Mesodermal cell (in vitro differentiated cells): ENCODE results near the gene TNFAIP2.
"Not testable (repeated sequence)": the region's sequence is repeated elsewhere in the genome, so short reads cannot be mapped to it uniquely, and the experiment has no call there.

ENCODE experiments used
- H3K27ac ChIP-seq: 2 replicates; pipeline ENCODE4 v1.7.0; 2013; ENCODE audit warnings: mild to moderate bottlenecking, low read depth, low read length, moderate library complexity; ENCODE audit not compliant: severe bottlenecking
- H3K36me3 ChIP-seq: 2 replicates; pipeline ENCODE4 v1.7.1; 2013; ENCODE audit warnings: mild to moderate bottlenecking, low read length, moderate library complexity; ENCODE audit not compliant: control insufficient read depth, insufficient read depth
- H3K4me1 ChIP-seq: one replicate; pipeline ENCODE4 v1.7.1; 2013; ENCODE audit warnings: mild to moderate bottlenecking, low read length; ENCODE audit not compliant: insufficient read depth, control insufficient read depth, poor library complexity, severe bottlenecking
- H3K4me3 ChIP-seq: 2 replicates; pipeline ENCODE4 v1.7.0; 2013; ENCODE audit warnings: low read length, control low read depth, mild to moderate bottlenecking; ENCODE audit not compliant: insufficient read depth, poor library complexity, severe bottlenecking; ENCODE audit errors: extremely low read depth
- H3K9me3 ChIP-seq: 2 replicates; pipeline ENCODE4 v1.7.1; 2013; ENCODE audit warnings: mild to moderate bottlenecking, low read length, moderate library complexity; ENCODE audit not compliant: control insufficient read depth
- WGBS, 2 experiments: methylation state at CpG; one replicate each; pipeline ENCODE4 v1.1.5; 2013; ENCODE audit warnings: missing lambda C conversion rate in 2 of 2; ENCODE audit not compliant: insufficient coverage in 2 of 2; 5-methylcytosine and 5-hydroxymethylcytosine counted together

The TNFAIP2 gene

DNA sequence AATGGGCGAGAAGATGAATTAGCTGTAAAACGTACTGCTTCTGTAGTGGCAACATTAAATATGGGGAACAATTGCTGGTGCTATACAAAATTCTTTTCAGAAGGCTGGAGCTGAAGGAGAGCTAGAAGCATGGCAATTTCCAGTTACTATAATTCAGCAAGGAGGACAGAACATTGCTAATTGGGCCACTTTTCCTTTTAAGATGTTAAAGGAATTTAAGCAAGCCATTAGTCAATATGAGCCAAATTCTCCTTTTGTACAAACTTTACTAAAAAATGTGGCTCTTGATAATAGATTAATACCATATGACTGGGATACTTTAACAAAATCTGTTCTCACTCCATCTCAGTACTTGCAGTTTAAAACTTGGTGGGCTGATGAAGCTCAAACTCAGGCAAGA, 47.9 kb downstream of the TNFAIP2 start:
- 60% methylated on average over 1 of the region's 2 CpGs; no CpG with 5 or more reads in 1 of the 2 experiments for WGBS, 2 experiments
- not testable (repeated sequence) for H3K27ac ChIP-seq, H3K4me3 ChIP-seq, H3K4me1 ChIP-seq, H3K36me3 ChIP-seq
- H3K9me3 ChIP-seq, result peaks cover 58% of the 10 kb centered on the region

DNA sequence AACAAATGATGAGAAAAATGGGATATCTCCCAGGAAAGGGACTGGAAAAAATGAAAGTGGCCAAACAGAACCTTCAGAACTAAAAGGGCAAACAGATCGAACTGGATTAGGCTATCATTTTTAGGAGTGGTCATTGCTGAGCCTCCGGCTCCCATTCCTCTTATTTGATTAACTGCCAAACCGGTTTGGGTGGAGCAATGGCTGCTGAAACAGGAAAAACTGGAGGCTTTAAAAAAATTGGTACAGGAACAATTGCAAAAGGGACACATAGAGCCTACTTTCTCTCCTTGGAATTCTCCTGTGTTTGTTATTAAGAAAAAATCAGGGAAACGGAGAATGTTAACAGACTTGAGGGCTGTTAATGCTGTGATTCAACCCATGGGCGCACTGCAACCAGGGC, 49.7 kb downstream of the TNFAIP2 start:
- no peak overlapping the region for H3K4me3 ChIP-seq
- no peaks in the 10 kb centered on the region for H3K4me1 ChIP-seq
- no peak overlapping the region for H3K27ac ChIP-seq
- H3K9me3 ChIP-seq, result peaks cover 58% of the 10 kb centered on the region
- no peaks in the 10 kb centered on the region for H3K36me3 ChIP-seq
- WGBS, 2 experiments, result 84% methylated on average over 5 of the region's 5 CpGs; no CpG with 5 or more reads in 1 of the 2 experiments

DNA sequence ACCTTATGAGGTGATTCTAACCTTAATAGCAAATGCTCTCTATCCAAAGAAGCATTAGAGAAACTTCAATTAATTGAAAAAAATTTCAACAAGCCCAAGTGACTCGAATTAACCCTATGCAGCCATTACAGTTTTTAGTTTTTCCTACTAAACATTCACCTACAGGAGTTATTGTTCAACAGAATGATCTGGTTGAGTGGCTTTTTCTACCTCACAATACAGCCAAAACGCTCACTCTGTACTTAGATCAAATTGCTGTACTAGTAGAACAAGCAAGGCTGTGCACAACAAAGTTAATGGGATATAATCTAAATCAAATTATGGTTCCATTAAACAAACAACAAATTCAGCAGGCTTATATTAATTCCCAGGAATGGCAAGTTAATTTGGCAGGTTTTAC, 50.6 kb downstream of the TNFAIP2 start:
- H3K9me3 ChIP-seq, result peaks cover 51% of the 10 kb centered on the region
- not testable (repeated sequence) for H3K4me3 ChIP-seq, H3K4me1 ChIP-seq, H3K36me3 ChIP-seq, H3K27ac ChIP-seq
- 40 to 57% methylated on average over 1 of the region's 2 CpGs for WGBS, 2 experiments

DNA sequence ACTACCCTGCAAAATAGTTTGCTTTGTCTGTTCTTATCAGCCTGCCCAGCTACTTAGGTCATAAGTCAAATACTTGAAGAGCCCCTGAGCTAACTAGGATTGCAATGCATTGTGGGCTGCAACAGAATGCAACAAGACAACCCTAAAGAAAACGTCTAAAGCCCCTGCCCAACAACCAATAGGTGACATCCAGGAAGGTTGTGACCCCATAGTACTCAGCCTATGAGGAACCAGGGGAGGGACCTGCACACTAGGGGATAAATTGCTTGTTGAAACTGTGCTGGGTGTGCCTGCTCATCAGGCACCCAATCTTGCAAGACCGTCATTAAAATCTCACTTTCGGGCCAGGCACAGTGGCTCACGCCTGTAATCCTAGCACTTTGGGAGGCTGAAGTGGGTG, 52.9 kb downstream of the TNFAIP2 start:
- H3K4me3 ChIP-seq, H3K36me3 ChIP-seq, H3K4me1 ChIP-seq, H3K27ac ChIP-seq: not testable (repeated sequence)
- peaks cover 30% of the 10 kb centered on the region for H3K9me3 ChIP-seq
- WGBS, 2 experiments, result 77 to 96% methylated on average over 3 to 4 of the region's 4 CpGs

DNA sequence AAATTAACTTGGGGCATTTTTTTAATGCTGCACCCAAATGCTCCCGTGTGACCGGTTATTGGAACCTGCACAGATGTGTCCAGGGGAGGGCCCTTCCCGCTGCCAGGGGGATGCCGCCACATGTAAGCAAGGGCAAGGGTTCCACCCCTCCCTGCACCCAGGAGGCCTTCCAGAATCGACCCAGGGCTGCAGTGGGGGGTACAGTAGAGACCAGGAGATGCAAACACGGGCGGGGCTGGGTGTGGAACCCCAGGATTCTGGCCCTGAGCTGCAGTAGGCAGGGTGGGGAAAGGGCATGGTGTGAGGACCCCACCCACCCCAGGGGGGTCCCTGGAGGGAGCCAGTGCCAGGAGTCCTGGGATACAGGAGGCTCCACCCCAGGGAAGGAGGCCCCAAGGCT, 54.1 kb downstream of the TNFAIP2 start:
- Histone ChIP-seq H3K4me3 (no peak overlapping the region), H3K27ac (no peak overlapping the region), H3K36me3 (no peaks in the 10 kb centered on the region), H3K9me3 (peaks cover 30% of the 10 kb centered on the region), H3K4me1 (no peaks in the 10 kb centered on the region)
- WGBS, 2 experiments, result 89 to 95% methylated on average over 5 to 7 of the region's 7 CpGs

DNA sequence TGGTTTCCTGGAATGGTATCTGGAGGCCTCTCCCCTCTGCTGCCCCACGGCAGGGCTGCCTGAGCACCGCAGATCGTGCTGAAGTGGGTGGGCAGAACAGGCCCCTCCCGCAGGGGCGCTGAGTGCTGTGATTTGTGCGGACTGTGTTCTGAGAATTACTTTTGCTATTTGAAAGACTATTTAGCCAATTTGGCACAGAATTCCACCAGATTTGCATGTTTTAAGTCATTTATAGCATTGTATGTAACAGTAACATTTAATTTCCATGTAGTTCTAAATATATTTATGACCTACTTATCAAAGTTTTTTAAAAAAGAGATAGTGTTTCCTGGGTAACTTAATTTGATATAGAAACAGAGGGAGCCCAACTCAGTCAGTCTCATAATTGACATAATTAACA, 55.3 kb downstream of the TNFAIP2 start:
- Histone ChIP-seq H3K4me1 (no peaks in the 10 kb centered on the region), H3K4me3 (no peak overlapping the region), H3K36me3 (no peaks in the 10 kb centered on the region), H3K9me3 (peaks cover 20% of the 10 kb centered on the region), H3K27ac (no peak overlapping the region)
- 73% methylated on average over 3 of the region's 6 CpGs; no CpG with 5 or more reads in 1 of the 2 experiments for WGBS, 2 experiments

DNA sequence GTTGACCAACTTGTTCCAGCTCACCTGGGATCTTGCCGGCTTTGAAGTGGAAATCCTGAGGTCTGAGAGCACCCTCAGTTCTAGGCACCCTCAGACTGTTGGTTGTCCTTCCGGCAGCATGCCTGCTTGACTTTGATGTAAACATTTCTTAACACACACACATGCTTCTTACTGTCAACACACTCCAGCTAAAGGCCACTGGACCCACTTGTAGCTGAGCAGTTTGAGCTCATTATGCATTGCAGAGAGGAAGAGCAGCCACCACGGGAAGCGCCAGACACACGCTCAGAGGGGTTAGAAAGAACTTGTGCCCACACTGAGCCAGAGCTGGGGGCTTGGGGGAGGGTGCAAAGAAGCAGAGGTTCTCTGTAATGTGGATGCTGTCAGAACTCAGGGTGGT, 55.8 kb downstream of the TNFAIP2 start:
- Histone ChIP-seq H3K9me3 (peaks cover 17% of the 10 kb centered on the region), H3K4me3 (no peak overlapping the region), H3K27ac (no peak overlapping the region), H3K4me1 (no peaks in the 10 kb centered on the region), H3K36me3 (no peaks in the 10 kb centered on the region)
- WGBS, 2 experiments, result 84 to 87% methylated on average over 5 of the region's 5 CpGs

DNA sequence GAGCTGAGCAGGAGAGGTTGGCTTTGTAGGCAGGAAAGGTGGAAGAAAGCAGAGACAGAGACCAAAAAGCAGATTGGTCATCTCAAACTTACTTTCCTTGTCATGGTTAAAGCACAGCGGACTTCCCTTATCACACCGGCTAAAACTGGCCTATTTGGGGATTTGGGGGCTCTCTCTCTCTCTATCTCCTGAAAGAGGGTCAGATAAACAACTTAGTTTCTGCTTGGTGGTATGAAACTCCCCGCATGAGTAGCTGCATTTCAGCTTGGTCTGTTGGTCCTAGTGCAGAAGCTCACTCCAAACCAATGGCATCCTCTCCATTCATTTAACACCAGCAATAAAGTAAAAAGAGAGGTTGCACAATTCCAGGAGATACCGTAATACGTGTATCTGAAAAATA, 57.1 kb downstream of the TNFAIP2 start:
- H3K27ac ChIP-seq, result no peak overlapping the region
- no peaks in the 10 kb centered on the region for H3K4me1 ChIP-seq
- H3K4me3 ChIP-seq, result no peak overlapping the region
- peaks cover 4% of the 10 kb centered on the region for H3K9me3 ChIP-seq
- no peaks in the 10 kb centered on the region for H3K36me3 ChIP-seq
- 93 to 100% methylated on average over 1 to 3 of the region's 5 CpGs for WGBS, 2 experiments

DNA sequence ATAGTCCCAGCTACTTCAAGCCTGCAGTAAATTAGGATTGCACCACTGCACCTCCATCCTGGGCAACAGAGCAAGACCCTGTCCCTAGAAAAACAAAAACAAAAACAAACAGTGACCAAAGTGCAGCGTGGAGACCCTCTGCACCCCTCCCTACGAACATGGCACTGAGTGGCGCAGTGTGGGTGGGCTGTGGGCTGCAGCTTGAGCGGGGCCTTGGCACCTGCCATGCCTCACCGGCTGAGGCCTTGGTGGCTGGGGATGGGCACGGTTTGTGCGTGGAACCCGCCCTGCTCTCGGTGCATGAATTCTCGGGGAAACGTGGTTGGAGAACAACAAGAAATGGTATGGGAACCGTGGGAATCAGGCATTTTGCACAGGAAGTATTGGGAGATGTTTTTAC, 60.8 kb downstream of the TNFAIP2 start:
- Histone ChIP-seq H3K4me3 (no peak overlapping the region), H3K27ac (no peak overlapping the region), H3K9me3 (no peaks in the 10 kb centered on the region), H3K36me3 (no peaks in the 10 kb centered on the region), H3K4me1 (peaks cover 2% of the 10 kb centered on the region)
- WGBS, 2 experiments, result 94 to 97% methylated on average over 11 to 12 of the region's 12 CpGs

DNA sequence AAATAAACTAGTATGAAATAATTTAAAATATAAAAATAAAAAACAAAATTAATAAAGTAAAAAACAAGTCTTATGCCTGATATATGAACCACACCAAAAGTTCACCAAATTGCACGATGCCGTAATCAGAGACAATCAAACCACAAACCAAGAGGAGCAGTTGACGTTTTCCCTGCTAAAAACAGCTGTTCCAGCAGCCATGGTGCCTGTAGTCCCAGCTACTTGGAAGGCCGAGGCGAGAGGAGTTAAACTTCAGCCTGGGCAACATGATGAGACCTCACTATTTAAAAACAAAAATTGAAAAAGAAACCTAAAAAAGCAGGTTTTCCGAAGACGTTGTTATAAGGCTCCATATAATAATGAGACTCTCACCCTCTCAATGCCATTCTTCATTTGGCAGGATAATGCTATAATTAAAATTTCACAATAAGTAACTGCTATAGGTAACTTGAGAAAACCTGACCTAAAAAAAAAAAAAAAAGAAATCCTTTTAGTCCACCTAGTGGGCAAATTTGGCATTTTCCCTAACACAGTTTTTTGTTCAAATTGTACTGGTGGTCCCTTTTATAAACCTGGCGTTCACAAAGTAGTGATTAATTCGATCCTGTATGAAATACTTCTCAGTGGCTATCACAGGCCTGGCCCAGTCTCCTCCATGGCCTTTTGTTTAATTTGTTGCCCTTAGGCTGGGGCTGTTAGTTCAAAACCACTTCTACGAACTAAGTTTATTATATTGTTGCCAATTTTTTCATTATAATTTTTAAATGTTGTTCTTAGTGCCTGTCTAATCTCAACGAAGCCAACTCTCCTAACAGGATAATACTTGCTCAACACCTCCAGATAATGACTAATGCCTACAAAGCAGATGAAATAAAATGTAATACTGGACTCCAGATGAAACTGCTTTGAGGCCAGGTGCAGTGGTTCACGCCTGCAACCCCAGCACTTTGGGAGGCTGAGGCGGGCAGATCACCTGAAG, 62.1 kb downstream of the TNFAIP2 start:
- no peak overlapping the region for H3K4me3 ChIP-seq
- H3K9me3 ChIP-seq, result no peaks in the 10 kb centered on the region
- no peaks in the 10 kb centered on the region for H3K36me3 ChIP-seq
- H3K27ac ChIP-seq, result no peak overlapping the region
- H3K4me1 ChIP-seq, result peaks cover 2% of the 10 kb centered on the region
- WGBS, 2 experiments, result 69 to 74% methylated on average over 5 to 7 of the region's 13 CpGs

DNA sequence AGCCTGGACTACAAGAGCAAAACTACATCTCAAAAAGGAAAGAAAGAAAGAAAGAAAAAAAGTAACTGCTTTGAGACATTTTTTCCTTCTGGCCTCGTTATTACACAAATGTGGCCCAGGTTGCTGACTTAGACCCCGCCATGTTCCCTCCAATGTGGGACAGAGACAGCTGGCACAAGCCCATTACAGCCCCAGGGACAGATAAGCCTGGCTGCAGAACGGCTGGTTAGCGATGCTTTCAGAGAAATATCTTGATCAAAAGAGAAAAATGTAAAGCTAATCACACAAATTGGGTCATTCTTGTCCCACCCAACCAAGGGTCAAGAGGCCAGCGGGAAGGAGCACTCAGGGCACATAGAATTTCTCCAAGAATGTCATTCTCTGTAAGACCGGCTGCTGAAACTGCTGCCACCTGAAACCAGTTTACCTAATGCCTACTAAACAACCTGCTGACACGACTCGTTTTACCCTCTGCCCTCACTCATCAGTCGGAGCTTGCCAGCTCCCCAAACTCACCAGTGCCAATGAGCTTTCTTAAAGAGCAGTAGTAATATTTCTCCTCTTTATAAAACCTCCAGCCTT, 63.1 kb downstream of the TNFAIP2 start:
- Histone ChIP-seq H3K4me3 (no peak overlapping the region), H3K9me3 (no peaks in the 10 kb centered on the region), H3K4me1 (peaks cover 2% of the 10 kb centered on the region), H3K27ac (no peak overlapping the region), H3K36me3 (no peaks in the 10 kb centered on the region)
- WGBS, 2 experiments, result 69 to 72% methylated on average over 8 to 9 of the region's 9 CpGs
